Endothelial cell of umbilical vein (primary cell): ENCODE measurements around the gene PTRHD1. TPM values are rescaled to one million over a fixed set of nuclear protein-coding genes. Genes with fewer than 3 reads are reported as not detected.

ENCODE experiments used
- BruUV-seq: library from RNA; stranded (reverse); fragments of 400-500 nt; replicated peaks from 2 replicates; lab custom pipeline; 2021; lab: Mats Ljungman, UMichigan
- CTCF ChIA-PET: fragments of 300-600, 350-600 bp; sonication (Branson Sonifier 250); formaldehyde crosslinking; loops from one replicate; lab custom pipeline; 2021; ENCODE audit warnings: antibody characterized with exemption, inconsistent platforms; lab: Charles Lee
- POLR2A ChIA-PET: fragments of 300-600, 350-600 bp; sonication (Branson Sonifier 250); formaldehyde crosslinking; loops from one replicate; lab custom pipeline; 2021; ENCODE audit warnings: antibody characterized with exemption, inconsistent platforms; lab: Charles Lee
- DNase-seq: peaks from one replicate; pipeline ENCODE4 v3.0.0-alpha.2; 2011; ENCODE audit warnings: low read depth, low spot score
- FAIRE-seq: peaks from 2 replicates; lab custom pipeline; 2011; peaks lifted over from hg19 to GRCh38; lab: Jason Lieb, UNC
- H2AFZ ChIP-seq: 2 replicates; pipeline ENCODE4 v1.6.0; 2012; ENCODE audit warnings: low read depth, low read length, control low read depth, inconsistent platforms
- H3K27ac ChIP-seq: 2 replicates; pipeline ENCODE4 v1.5.1; 2011; ENCODE audit warnings: low read depth, mild to moderate bottlenecking, control low read depth, low read length, moderate library complexity; ENCODE audit not compliant: insufficient read depth
- H3K27me3 ChIP-seq, 2 experiments: 2 replicates each; pipeline versions ENCODE4 v1.6.0 to v1.6.1; 2011; ENCODE audit warnings: low read length in 2 of 2, mixed read lengths in 1 of 2; ENCODE audit not compliant: control insufficient read depth in 2 of 2, insufficient read depth in 2 of 2
- H3K36me3 ChIP-seq, 2 experiments: 2 replicates in 1 of 2; 3 replicates in 1 of 2; pipeline ENCODE4 v1.5.1; 2011; ENCODE audit warnings: low read length in 2 of 2, mild to moderate bottlenecking in 1 of 2, moderate library complexity in 1 of 2; ENCODE audit not compliant: control insufficient read depth in 2 of 2, insufficient read depth in 2 of 2; ENCODE audit errors: extremely low read depth in 1 of 2
- H3K4me1 ChIP-seq: 3 replicates; pipeline ENCODE4 v1.5.1; 2011; ENCODE audit warnings: mild to moderate bottlenecking, low read length; ENCODE audit not compliant: control insufficient read depth, insufficient read depth; ENCODE audit errors: extremely low read depth
- H3K4me2 ChIP-seq: 2 replicates; pipeline ENCODE4 v1.6.1; 2011; ENCODE audit warnings: low read length, control low read depth, mixed read lengths; ENCODE audit not compliant: insufficient read depth
- H3K4me3 ChIP-seq, 3 experiments: fragments of 200-600 bp in 1 of 3; sonication (generic), shearing (Covaris generic) in 1 of 3; replicated peaks in 1 of 3; 2 replicates each; pipeline ENCODE4 v1.5.1; 2011 to 2016; ENCODE audit warnings: control low read depth in 3 of 3, low read length in 3 of 3, mild to moderate bottlenecking in 2 of 3, inconsistent platforms in 1 of 3, low read depth in 1 of 3, moderate library complexity in 1 of 3; ENCODE audit not compliant: insufficient read depth in 1 of 3
- H3K79me2 ChIP-seq: 2 replicates; pipeline ENCODE4 v1.6.0; 2012; ENCODE audit warnings: low read length, inconsistent platforms; ENCODE audit not compliant: control insufficient read depth, insufficient read depth
- H3K9ac ChIP-seq: replicated peaks from 2 replicates; pipeline ENCODE3; 2011; ENCODE audit warnings: low read length, control low read depth; ENCODE audit not compliant: insufficient read depth; ENCODE audit errors: extremely low read depth
- H3K9me1 ChIP-seq: replicated peaks from 3 replicates; pipeline ENCODE4 v1.6.0; 2011; ENCODE audit warnings: mild to moderate bottlenecking, low read length; ENCODE audit not compliant: control insufficient read depth, insufficient read depth; ENCODE audit errors: extremely low read depth
- H3K9me3 ChIP-seq: replicated peaks from 2 replicates; pipeline ENCODE4 v1.5.1; 2012; ENCODE audit warnings: low read length, inconsistent platforms; ENCODE audit not compliant: control insufficient read depth, insufficient read depth
- H4K20me1 ChIP-seq: replicated peaks from 2 replicates; pipeline ENCODE3; 2011; ENCODE audit warnings: mild to moderate bottlenecking, low read length; ENCODE audit not compliant: control insufficient read depth, insufficient read depth; ENCODE audit errors: extremely low read depth
- EZH2 ChIP-seq: IDR thresholded peaks from 2 replicates; pipeline ENCODE4 v1.6.1; 2012; ENCODE audit warnings: borderline replicate concordance, low read depth, mild to moderate bottlenecking, moderate library complexity, low read length, inconsistent platforms; ENCODE audit not compliant: severe bottlenecking
- FOS ChIP-seq: IDR thresholded peaks from 2 replicates; pipeline ENCODE4 v1.6.1; 2011; ENCODE audit warnings: mild to moderate bottlenecking, low read length, moderate library complexity, borderline replicate concordance; ENCODE audit not compliant: insufficient read depth
- GATA2 ChIP-seq: IDR thresholded peaks from 2 replicates; pipeline ENCODE4 v1.7.0; 2011; ENCODE audit warnings: low read depth, mild to moderate bottlenecking, moderate library complexity, mixed read lengths, low read length; ENCODE audit not compliant: insufficient read length, insufficient read depth
- JUN ChIP-seq: IDR thresholded peaks from 2 replicates; pipeline ENCODE4 v1.6.1; 2011; ENCODE audit warnings: borderline replicate concordance, low read depth; ENCODE audit not compliant: insufficient read length, insufficient read depth
- MYC ChIP-seq: IDR thresholded peaks from one replicate; pipeline ENCODE4 v1.6.1; 2011; ENCODE audit warnings: mild to moderate bottlenecking, low read depth, low read length
- POLR2A ChIP-seq: IDR thresholded peaks from 2 replicates; pipeline ENCODE4 v1.6.1; 2012; ENCODE audit warnings: low read depth, mild to moderate bottlenecking, control low read depth, low read length
- POLR2AphosphoS5 ChIP-seq: IDR thresholded peaks from 2 replicates; pipeline ENCODE4 v1.6.1; 2012; ENCODE audit warnings: low read depth, mild to moderate bottlenecking, control low read depth, low read length, moderate library complexity; ENCODE audit not compliant: insufficient read depth
- dilution Hi-C: fragments of 300-500 bp; cut with MboI; formaldehyde crosslinking; loops from one replicate; pipeline ENCODE4 v1.15.0; 2019; ENCODE audit warnings: low sequenced_read_pairs; ENCODE audit not compliant: extremely low pct_ligation_motif_present
- intact Hi-C: fragments of 100-400 bp; cut with micrococcal nuclease; formaldehyde crosslinking; loops from one replicate; pipeline ENCODE4 v1.10.0; 2022
- polyA plus RNA-seq, 4 experiments: library from polyadenylated mRNA; depleted of rRNA in 3 of 4; stranded (reverse) in 3 of 4; unstranded in 1 of 4; fragments of >200 nt; gene quantifications; 2 replicates each; pipeline versions ENCODE4 v1.2.1 to v1.2.3, GENCODE V29; 2011 to 2012; ENCODE audit warnings: missing spikeins in 1 of 4
- total RNA-seq: library from RNA; stranded (reverse); gene quantifications from 2 replicates; pipeline ENCODE4 v1.2.3, GENCODE V29; 2021
- TF ChIP-seq, protein P1 (sequence below): IDR thresholded peaks from 2 replicates; pipeline ENCODE4 v1.6.1; 2011; ENCODE audit not compliant: insufficient read depth, insufficient read length
- TF ChIP-seq, protein P2 (sequence below), 2 donors: IDR thresholded peaks; 1 replicate in 1 of 2; 2 replicates in 1 of 2; pipeline ENCODE4 v1.5.1; 2011; ENCODE audit warnings: low read length in 2 of 2, mild to moderate bottlenecking in 2 of 2, moderate library complexity in 2 of 2, control low read depth in 1 of 2, inconsistent platforms in 1 of 2, low read depth in 1 of 2; ENCODE audit not compliant: insufficient read depth in 1 of 2; ENCODE audit errors: extremely low read depth in 1 of 2

PTRHD1 gene
- total and polyA plus RNA-seq, 2 donors (not counting 3 experiments of a cell fraction or from before 2014, with no cell fraction given): 41.1 to 68.8 TPM

DNA sequence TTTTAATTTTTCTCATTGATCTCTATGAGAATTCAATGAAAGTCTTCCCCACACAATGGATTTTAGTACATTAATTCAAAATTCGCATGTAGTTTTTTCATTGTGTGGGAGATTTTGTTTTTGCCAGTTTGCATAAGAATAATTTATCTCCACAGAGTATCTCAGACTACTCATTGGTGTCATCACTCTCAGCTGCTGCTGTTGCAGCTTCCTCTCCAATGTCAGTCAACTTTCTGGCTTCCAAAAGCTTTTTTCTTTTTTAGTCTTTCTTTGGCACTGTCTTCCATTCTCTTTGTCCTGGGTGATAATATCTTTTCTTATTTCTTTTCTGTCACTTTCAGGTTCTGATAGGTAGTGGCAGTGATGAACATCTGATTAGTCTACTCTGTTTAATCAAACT, 50.5 kb downstream of the PTRHD1 start:
- H4K20me1 ChIP-seq: no peaks in the 10 kb centered on the region
- TF ChIP-seq EZH2: no peak
- TF ChIP-seq MYC: no peak
- no peak for TF ChIP-seq JUN
- intact Hi-C loops (no loop called here), dilution Hi-C loops (no loop called here)
- ChIA-PET CTCF (no interaction called here), POLR2A (no interaction called here)
- no peaks in the 10 kb centered on the region for H3K9me3 ChIP-seq
- peaks cover 0 to 6% of the 10 kb centered on the region in 2 experiments for H3K36me3 ChIP-seq
- H3K4me3 ChIP-seq: no peak overlapping the region
- no peak overlapping the region for H2AFZ ChIP-seq
- FAIRE-seq (no peak), DNase-seq (no peak)
- H3K79me2 ChIP-seq: no peaks in the 10 kb centered on the region
- no peak overlapping the region for H3K27ac ChIP-seq
- no peaks in the 10 kb centered on the region for H3K9me1 ChIP-seq
- no peaks in the 10 kb centered on the region for H3K4me1 ChIP-seq
- no peak overlapping the region for H3K9ac ChIP-seq
- no peaks in the 10 kb centered on the region for H3K27me3 ChIP-seq
- H3K4me2 ChIP-seq: no peak overlapping the region
- no TSS peak for BruUV-seq

DNA sequence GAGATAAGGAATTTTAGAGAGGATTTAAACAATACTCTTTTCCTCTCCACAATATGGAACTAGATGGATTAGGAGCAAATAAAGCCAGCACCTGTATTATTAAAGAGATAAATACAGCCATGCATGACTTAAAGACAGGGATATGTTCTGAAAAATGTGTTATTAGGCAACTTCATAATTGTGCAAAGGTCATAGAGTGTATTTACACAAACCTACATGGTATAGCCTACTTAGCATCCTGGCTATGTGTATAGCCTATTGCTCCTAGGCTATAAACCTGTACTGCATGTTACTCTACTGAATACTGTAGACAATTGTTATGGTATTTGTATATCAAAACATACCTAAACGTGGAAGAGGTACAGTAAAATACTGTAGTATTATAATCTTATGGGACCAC, 53.0 kb downstream of the PTRHD1 start:
- H3K79me2 ChIP-seq: no peaks in the 10 kb centered on the region
- no peaks in the 10 kb centered on the region for H3K9me3 ChIP-seq
- POLR2A ChIA-PET: no interaction called here
- TF ChIP-seq POLR2A (no peak), JUN (no peak), EZH2 (no peak), POLR2AphosphoS5 (no peak), FOS (no peak), GATA2 (no peak), MYC (no peak)
- TF ChIP-seq, protein P1, sequence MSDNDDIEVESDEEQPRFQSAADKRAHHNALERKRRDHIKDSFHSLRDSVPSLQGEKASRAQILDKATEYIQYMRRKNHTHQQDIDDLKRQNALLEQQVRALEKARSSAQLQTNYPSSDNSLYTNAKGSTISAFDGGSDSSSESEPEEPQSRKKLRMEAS: no peak
- TF ChIP-seq, protein P2, sequence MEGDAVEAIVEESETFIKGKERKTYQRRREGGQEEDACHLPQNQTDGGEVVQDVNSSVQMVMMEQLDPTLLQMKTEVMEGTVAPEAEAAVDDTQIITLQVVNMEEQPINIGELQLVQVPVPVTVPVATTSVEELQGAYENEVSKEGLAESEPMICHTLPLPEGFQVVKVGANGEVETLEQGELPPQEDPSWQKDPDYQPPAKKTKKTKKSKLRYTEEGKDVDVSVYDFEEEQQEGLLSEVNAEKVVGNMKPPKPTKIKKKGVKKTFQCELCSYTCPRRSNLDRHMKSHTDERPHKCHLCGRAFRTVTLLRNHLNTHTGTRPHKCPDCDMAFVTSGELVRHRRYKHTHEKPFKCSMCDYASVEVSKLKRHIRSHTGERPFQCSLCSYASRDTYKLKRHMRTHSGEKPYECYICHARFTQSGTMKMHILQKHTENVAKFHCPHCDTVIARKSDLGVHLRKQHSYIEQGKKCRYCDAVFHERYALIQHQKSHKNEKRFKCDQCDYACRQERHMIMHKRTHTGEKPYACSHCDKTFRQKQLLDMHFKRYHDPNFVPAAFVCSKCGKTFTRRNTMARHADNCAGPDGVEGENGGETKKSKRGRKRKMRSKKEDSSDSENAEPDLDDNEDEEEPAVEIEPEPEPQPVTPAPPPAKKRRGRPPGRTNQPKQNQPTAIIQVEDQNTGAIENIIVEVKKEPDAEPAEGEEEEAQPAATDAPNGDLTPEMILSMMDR (IDR thresholded peaks at IDR 0.05; ENCODE audit: extremely low read depth in 1 of 2, insufficient read depth in 1 of 2, low read depth in 1 of 2, low read length in 2 of 2): no peak
- no peak for DNase-seq
- no peak for FAIRE-seq
- dilution Hi-C loops (no loop called here), intact Hi-C loops (no loop called here)
- H3K27me3 ChIP-seq: no peaks in the 10 kb centered on the region
- H3K9ac ChIP-seq: no peak overlapping the region
- CTCF ChIA-PET: interaction anchor here (0.6 to 1.1 kb wide), 2 partner anchors 292 to 318 kb away, joined by 3 read pairs; no protein-coding TSS in a partner anchor
- H3K4me3 ChIP-seq: no peak overlapping the region
- H3K27ac ChIP-seq: no peak overlapping the region
- no peaks in the 10 kb centered on the region for H3K9me1 ChIP-seq
- no TSS peak for BruUV-seq
- H2AFZ ChIP-seq: no peak overlapping the region
- no peak overlapping the region for H3K4me2 ChIP-seq
- H4K20me1 ChIP-seq: no peaks in the 10 kb centered on the region
- no peaks in the 10 kb centered on the region for H3K4me1 ChIP-seq
- peaks cover 0 to 6% of the 10 kb centered on the region in 2 experiments for H3K36me3 ChIP-seq
